Activated CD4-positive, alpha-beta T cell treated with anti-CD3 and anti-CD28 coated beads, Interleukin-2, amount 50 U/mL, for 4 hours (primary cell): ENCODE data around the gene PYROXD2.

Experiments
- DNase-seq, 2 experiments: peaks; one replicate each; pipeline ENCODE4 v3.0.0-alpha.2; 2020

Gene PYROXD2

DNA sequence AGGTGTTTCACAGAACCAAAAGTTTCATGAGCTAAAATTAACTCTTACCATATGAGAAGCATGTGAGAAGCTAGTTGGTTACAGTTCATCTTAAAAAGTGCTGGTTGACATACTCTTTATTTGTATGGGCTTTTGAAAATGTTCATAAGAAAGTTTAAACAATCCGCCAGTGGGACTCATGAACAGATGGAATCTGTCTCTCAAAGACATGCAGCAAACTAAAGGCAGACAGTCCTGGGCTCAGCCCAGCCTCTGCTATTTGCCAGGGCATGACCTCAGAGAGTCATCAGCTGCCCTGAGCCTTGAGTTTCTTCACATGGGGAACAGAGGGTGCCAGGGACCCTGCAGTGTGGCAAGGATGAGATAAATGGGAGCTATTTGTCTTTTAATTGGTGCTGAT, 3.2 kb downstream of the PYROXD2 start:
- no peak for DNase-seq

DNA sequence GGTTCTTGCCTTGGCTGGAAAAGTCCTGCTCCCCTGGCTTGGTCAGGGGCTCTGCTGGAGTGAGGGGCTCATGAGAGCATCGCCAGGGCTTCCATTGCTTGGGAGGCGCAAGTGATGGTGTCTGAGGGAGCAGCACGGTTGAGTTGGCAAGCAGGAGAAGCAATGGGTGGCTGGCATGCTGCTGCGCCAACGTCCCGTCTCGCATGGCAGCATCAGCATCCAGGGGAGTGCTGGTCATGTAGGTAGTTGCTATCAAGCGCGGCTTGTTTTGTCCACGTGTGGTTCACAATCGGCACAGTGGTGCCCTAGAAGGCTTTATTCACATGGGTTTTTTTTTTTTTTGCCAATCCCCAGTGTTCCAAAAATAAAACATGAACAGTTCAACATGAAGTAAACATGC, 3.8 kb downstream of the PYROXD2 start:
- DNase-seq = no peak

DNA sequence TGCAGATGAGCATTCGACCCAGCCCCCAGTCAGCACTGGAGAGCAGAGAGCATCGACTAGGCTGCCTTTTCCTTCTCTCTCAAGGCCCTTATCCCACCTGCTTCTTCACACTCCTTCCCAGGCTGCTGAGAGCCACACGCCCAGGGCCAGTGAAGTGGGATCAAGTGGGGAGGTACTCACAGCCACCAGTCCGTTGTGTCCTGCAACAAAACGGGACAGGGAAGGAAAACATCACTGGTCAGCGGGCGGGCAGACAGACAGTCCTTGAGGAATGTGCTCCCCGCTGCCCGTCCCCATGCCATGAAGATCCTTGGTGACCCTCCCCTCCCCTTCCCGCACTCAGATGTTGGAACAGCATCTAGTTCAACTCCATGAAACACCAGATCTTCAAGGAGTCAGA, 4.2 kb downstream of the PYROXD2 start:
- no peak for DNase-seq

DNA sequence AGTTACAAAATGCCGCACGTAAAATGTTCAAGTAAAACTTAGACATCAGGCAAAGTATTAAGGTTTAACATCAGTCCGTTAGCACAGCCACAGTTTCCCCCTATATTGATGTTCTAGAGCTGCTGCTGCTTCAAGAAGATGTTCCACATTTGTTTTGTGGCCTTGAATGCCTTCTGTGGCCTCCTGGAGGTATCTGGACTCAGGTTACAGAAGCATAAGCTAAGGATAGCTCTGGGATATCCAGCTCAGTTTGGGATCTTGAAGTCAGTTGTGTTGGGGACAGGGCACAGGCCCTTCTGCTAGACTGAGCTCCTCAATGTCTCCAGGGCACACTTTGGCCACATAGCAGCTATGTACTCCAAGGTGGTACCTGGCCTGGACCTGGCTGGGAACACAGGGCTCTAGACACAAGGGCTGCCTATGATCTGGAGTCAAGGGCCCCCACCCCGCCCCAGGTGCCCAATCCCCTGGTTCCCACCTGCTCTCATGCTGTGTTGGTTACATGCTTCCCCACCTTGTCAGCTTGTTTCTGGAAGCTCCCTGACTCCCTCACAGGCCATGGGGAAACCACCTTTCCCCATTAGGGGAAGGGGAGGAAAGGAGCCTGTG, 4.7 kb downstream of the PYROXD2 start:
- no peak for DNase-seq

DNA sequence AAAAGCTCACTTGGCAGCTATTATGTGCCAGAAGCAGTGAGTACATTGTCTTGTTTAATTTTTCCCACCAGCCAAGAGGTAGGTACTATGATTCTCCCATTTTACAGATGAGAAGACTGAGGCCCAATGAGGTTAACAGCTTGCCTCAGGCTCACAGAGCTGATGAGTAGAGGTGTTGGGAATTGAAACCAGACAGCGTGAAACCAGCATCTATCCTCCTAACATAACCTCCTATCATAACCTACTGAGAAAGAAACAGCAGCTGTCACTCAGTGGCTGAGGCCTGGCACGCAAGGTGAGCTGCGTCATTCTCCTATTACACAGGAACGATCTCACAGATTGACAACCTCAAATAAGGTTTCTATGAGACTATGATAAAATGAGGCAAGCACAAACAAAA, 6.2 kb downstream of the PYROXD2 start:
- DNase-seq = no peak

DNA sequence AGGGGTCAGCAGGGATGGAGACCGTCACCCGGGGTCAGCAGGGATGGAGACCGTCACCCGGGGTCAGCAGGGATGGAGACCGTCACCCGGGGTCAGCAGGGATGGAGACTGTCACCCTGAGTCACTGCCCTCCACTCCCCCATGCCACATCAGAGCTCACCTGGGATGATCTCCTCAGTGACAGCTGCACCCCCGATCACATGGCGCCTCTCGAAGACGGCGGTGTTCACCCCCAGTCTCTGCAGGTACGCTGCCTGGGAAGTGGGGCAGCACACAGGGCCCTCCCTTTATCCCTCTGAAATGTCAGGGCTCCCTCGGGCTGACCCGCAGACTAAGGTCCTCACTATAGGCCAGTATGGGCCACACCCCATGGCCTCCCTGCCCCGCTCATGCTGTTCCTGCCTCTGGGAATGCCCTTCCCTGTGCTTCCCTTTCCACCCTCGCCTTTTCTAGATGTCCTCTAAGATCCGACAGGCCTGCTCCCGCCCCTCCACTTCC, 7.2 kb downstream of the PYROXD2 start:
- DNase-seq = no peak

DNA sequence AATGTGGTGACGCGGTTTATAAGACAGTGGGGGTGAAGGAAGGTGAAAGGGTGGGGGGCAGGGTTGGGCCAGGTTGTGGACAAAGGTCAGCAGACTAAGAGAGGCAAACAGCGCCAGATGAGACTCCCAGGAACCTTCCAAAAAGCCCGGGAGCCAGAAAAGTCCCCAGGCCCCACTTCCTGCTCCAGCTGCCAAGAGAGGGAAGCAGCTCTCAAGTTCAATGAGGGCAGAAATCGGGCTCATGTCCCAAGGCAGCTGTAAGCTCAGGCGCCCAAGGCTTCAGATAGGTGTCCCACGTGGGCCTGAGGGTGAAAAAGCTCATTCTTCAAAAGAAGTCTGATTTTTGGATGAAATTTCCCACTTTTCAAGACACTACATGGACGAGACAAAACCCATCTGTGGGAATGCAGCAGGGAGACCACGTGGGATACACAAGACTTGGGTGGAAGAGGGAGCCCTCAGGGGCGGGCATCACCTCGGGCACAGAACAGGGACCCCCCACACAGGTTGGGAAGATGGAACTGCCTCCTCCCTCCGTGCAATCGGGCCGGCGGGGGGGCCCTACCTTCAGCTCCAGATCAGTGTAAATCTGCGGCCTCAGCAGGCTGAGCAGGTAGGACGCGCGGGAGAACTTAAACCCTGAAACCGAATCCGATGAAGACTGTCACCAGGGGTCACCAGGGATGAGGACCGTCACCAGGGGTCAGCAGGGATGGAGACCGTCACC, 7.8 kb downstream of the PYROXD2 start:
- DNase-seq = no peak

DNA sequence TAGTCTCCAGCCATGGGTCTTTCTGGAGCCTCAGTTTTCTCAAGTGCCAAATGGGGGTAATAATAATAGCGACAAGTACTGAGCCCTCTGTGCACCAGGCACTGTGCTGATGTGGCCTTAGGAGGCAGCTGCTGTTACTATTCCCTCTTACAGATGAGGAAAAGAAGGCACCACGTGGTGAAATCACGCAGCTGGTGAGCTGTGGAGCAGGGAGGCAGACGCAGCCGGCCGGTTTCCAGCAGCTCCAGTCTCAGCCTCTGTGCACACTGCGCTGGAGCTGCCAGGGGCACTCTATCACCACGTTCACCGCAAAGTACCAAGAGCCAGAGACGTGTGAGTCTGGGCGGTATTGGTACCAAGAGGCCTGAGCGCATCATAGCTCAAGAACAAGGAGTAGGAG, 9.6 kb downstream of the PYROXD2 start:
- no peak for DNase-seq

DNA sequence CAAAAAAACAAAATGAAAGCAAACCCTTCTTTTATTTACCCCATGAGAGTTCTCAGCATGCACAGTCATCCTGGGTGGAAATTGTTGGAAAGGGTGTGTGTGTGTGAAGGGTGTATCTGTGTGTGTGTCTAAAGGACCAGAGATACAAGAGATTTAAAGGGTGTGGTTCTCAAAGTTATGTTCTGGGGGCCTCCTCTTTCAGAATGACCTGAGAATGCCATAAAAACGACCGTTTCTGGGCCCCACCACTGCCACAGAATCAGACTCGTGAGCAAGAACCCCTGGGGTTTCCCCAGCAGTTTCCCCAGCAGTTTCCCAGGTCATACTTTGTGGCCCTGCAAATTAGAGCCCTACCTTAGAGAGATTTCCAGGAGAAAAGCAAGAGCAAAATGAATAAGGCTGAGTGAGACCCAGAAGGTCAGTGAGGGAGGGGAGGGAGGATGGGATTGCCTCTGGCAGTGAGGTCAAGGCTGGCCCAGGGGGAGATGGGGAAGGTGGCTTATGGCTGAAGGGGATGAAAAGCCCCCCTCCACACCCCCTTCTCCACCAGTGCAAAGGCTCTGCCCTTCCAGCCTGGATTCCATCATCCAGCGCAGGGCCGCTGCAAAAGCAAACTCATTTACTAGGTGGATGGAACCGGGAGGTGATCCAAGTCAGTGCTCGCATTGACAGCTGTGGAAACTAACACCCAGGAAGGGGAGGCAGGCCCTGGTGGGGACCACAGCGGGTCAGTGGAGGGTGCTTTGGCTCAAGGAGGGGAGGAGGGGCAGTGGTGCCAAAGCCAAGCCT, 10.2 kb downstream of the PYROXD2 start:
- no peak for DNase-seq

DNA sequence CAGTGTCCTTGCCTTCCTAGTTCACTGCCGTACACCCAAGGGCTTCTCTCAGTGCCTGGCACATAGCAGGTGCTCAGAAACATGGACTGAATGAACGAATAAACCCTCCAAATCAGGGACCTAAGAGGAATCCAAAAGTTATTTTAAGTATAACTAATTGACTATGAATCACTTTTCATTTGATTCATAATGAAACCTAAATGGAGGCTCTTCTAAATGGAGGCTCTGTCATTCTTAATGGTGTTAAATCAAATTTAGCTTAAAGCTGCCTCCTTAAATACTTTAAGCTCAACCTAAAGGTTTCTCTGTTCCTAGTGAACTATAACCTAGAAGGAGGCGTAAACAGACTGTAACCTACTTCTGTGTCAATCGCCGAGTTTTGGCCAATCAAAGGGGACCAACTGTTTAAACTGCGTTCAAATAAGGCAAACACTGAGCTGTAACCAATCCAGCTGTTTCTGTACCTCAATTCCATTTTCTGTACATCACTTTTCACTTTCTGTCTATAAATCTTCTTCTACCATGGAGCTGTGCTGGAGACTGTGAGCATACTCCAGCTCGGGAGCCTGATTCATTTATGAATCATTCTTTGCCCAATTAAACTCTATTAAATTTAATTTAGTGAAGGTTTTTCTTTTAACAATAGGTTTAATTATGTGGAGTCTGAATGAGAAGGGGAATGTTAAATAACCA, 11.0 kb downstream of the PYROXD2 start:
- DNase-seq = no peak

DNA sequence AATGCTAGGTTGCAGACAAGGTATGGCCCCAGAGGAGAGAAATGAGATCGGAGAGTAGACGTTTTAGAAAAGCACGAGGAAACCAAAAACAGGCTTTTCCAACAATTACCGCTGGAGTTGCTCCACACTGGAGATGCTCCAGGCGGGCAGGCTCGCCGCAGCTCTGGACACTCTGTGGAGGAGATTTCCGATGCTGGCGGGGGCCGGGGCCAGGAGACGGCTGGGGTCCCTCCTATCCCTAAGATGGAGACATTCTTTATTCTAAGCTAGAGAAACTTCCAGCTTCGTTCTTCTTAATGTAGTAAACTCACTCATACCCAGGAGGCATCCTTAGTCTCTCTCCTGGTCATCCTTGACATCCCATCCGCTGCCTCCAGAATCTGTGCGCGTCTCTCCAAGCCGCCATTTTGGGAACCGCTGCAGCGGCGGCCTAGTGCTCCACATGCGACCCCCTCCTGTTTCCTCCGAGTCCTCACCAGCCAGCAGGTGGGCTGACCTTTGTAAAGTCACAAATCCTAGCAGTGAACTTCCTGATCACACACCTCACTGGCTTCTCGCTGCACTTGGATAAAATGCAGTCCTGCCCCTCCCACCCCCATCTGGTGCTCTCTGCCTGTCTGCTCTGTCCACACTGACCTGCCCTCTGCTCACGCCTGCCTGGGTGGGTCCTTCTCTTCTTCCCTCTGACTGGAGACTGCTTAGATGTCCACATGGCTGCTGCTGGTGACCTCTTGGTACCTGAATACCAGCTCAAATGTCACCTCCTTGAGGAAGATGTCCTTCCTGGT, 11.9 kb downstream of the PYROXD2 start:
- no peak for DNase-seq

DNA sequence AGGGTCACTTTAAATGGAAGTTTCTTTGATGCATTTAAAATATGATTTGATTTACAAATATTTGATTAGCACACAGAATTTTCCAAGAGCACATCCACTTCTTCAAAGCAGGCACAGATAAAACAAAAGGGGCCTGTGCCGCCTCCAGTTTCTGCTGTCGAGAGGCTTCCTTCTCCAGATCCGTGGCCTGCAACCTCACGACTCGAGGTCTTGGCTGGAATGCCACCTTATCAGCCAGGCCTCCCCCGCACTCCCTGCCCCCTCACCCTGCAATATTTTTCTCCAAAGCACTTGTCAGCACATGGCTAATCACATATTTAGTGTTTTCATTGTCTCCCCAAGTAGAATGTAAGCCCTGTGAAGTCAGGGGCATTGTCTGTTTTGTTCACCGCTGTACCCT, 12.5 kb downstream of the PYROXD2 start:
- no peak for DNase-seq

DNA sequence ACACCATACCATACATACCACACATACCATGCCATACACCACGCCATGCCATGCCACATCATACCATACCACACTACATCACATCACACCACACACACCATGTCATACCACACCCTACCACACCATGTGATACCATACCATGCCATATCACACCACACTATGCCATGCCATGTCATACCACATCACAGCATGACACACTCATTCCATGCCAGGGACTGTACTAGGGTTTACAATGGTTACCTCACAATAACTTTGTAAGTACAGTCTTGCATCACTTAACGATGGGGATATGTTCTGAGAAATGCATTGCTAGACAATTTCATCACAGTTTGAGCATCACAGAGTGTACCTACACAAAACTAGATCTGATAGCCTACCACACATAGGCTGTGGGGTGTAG, 14.5 kb downstream of the PYROXD2 start:
- no peak for DNase-seq

DNA sequence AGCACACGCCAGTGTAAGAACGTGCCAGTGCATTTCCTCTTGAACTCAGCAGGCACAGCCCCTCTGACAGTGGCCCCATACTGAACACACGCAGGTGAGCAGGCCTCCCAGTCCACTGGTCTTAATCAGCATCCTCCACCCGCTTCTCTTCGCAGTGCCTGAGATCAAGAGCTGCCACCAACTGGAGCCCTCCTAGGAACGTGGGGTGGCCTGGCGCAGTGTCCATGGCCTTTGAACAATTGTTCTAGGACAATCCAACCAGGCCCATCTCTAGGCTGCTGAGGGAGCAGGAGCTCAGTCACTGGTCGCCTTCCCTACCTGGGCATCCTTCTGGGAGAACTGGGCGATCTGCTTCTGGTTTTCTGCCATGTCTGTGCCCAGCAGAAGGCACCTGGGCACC, 15.2 kb downstream of the PYROXD2 start:
- DNase-seq = no peak

DNA sequence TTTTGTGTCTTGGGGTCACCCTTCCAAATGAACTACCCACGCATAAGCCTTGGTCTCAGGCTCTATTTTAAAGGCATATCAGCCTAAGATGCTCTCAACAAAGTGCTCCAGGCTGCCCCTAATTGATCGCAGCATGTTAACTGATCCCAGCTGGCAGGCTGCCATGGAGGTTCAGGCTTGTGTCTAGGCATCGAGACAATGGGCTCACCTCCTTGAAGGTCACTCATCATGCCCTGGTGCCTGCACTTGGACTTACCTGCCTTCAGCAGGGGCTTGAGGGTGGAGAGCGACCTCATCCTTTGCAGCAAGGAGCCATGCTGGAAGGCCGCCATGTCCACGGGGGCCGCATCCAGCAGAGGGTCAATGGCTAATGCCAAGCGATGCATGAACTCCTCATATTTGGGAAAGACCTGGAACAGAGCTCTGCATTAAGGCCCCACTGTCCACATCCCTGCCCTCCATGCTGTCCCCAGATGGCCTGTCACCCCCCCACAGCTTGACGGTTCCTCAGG, 17.8 kb downstream of the PYROXD2 start:
- DNase-seq = no peak

DNA sequence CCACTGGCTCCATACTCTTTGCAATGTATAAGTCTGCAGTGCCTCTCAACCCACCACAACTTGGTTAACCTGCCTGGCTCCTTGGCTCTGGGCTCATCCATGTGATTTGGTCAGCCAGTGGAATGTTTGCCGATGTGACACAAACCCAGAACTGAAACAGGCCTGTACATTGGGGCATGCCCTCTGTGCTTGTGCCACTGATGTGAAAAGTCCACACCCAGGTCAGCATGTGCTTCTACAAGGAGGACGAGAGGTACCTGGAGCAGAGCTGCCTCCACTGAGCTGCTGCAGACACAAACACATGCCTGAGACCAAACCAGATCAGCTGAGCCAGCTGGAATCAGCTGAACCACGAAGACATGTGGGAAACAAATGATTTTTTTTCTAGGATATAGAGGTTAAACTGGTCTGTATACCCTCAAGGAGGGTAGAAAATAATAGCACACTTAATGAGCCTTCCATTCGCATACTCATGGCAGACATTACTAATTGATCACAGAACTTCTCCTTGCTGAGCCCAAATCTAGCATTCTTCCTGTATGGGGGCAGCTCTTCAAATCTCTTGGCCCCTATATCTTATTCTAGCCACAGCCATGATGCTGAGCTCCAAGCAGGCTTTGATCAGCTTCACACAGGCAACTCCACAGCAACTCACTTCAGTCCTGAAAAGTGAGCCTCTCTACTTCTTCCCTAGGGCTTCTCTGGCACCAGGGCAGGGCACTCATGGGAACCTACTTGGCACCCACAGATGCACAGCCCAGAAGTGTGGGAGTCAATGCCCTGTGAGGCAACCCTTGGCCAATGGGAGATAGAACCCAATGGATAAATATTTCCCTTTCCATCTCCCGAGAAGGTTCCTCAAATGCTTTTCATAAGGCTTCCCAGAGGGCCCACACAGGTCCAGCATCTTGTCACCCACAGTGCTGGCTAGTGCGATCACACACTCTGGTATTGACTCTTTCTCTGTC, 18.6 kb downstream of the PYROXD2 start:
- no peak for DNase-seq

DNA sequence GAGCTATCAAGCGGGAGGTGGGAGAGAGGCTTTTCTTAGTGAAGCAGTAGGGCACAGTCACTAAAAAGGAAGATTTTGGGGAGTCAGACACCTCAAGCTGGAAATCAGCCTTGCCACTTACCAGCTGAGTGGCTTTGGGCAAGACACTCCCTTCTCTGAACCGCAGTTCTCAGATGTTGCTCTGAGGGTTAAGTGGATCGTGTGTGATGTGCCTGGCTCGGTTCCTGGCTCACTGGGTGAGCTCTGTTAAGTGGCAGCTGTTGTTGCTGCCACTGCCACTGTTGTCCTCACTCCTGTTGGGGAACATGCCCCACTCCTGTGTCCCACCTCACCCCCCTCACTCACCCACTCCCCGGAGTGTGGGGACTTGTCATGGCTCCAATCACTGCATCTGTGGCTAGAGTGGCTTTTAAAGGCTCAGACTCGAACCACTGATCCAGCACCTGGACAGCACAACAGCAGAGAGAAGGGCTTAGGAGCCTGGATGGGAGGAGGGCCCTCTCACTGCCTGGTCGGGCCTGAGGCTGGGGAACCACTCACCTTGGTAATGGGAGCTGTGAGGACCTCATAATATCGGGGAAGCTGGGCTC, 20.0 kb downstream of the PYROXD2 start:
- no peak for DNase-seq

DNA sequence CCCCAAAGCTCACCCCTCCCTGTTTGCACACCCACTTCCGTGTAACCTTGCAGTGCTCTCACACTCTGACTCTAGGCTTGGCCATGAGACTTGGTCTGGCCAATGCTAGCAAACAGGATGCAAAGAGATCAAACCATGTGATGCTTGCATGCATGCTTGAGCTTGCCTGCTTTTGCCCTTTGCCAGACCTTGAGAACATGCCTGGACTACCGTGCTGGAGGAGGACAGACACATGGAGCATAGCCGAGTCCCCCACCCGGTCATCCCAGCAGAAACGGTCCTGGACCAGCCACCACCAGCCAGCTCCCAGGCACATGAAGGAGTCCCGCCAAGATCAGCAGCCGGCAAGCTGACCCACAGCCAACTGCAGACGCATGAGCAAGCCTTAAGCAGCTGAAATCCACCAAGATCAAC, 23.4 kb downstream of the PYROXD2 start:
- DNase-seq = no peak

DNA sequence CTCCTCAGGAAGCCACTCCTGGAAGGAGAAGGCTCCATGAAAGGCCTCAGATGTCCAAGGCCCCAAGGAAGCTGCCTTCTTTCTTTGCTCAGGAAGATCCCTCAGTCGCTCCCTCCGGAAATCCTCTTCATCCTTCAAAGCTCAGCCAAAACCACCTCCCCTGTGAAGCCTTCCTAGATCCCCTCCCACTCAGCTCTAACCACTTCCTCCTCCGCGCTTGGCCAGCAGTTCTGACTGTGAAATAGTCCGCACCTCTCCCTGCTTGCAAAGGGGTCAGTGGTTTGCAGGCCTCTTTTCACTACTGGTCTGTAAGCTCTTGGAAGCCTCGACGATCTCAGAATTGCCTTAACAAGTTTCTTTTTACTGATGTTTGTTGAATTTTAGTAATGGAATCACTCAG, 23.9 kb downstream of the PYROXD2 start:
- DNase-seq = no peak

DNA sequence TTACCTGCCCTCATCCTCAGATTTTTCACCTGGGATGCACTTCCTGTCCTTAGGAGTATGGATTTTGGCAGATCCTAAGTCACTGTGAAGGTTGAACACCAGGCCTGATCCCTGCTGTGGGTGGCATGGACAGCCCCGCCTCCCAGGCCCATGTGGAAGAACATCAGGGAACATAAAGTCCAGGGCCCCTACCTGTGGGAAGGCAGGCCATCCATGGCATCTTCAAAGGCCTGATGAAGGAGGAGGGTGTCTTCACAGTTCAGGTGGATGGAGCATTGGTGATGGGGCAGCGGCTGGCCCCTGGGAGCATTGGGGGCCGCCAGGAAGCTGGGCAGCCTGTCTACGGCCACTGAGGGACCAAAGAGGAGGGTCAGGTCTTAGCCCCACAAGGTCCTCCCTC, 24.6 kb downstream of the PYROXD2 start:
- DNase-seq = no peak

DNA sequence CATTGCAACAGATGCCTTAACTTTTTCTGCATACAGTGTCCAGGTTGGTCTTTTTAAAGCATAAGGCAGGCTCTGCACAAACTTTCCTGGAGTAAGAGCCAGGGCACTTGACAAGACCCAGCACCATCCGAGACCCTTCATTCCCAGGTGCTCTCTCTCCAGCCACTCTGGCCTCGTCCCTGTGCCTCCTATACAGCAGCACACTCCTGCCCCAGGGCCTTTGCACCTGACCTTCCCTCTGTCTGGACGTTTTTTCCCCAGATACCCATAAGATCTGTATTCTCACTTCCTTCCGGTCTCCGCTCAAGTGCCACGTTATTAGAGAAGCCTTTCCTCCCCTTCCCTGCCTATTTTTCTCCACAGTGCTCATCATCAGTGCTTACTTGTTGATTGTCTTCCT, 25.6 kb downstream of the PYROXD2 start:
- DNase-seq = no peak
